H1 (cell line): ENCODE measurements around the gene PLA2G4D. TPM values are rescaled to one million over a fixed set of nuclear protein-coding genes. Genes with fewer than 3 reads are reported as not detected.

Experiments
- CTCF ChIA-PET: fragments of 300-600 bp; sonication (Branson Sonifier 250); formaldehyde crosslinking; loops from one replicate; lab custom pipeline; 2021; ENCODE audit not compliant: partially characterized antibody; lab: Charles Lee
- POLR2A ChIA-PET: fragments of 300-600 bp; sonication (Branson Sonifier 250); formaldehyde crosslinking; loops from one replicate; lab custom pipeline; 2021; ENCODE audit warnings: inconsistent platforms; ENCODE audit not compliant: partially characterized antibody; lab: Charles Lee
- DNase-seq, 2 experiments: peaks; one replicate each; pipeline versions ENCODE4 v3.0.0 to v3.0.0-alpha.2; 2010 to 2022; ENCODE audit warnings: low spot score in 2 of 2, low read depth in 1 of 2, mixed read lengths in 1 of 2
- FAIRE-seq: peaks from 2 replicates; lab custom pipeline; 2011; peaks lifted over from hg19 to GRCh38; lab: Jason Lieb, UNC
- H2AFZ ChIP-seq: 2 replicates; pipeline ENCODE4 v1.8.1; 2012; ENCODE audit warnings: low read length, inconsistent platforms
- H2AK5ac ChIP-seq: 2 replicates; pipeline ENCODE4 v1.6.1; 2013; ENCODE audit warnings: low read depth, low read length
- H2BK120ac ChIP-seq: replicated peaks from 2 replicates; pipeline ENCODE3; 2013; ENCODE audit warnings: low read depth, low read length, inconsistent platforms
- H2BK12ac ChIP-seq: 2 replicates; pipeline ENCODE4 v1.6.1; 2013; ENCODE audit warnings: low read depth, low read length
- H2BK15ac ChIP-seq: 2 replicates; pipeline ENCODE4 v1.6.1; 2013; ENCODE audit warnings: low read length
- H2BK20ac ChIP-seq: 2 replicates; pipeline ENCODE4 v1.6.1; 2013; ENCODE audit warnings: low read length
- H2BK5ac ChIP-seq: 2 replicates; pipeline ENCODE4 v1.6.1; 2013; ENCODE audit warnings: low read depth, low read length
- H3K14ac ChIP-seq: 2 replicates; pipeline ENCODE4 v1.6.1; 2013; ENCODE audit warnings: inconsistent platforms; ENCODE audit not compliant: insufficient read length
- H3K18ac ChIP-seq: 2 replicates; pipeline ENCODE4 v1.6.1; 2013; ENCODE audit warnings: low read length; ENCODE audit errors: extremely low read depth
- H3K23ac ChIP-seq: 2 replicates; pipeline ENCODE4 v1.6.1; 2013; ENCODE audit warnings: inconsistent platforms; ENCODE audit not compliant: insufficient read length
- H3K23me2 ChIP-seq: 2 replicates; pipeline ENCODE4 v1.6.1; 2013; ENCODE audit warnings: low read depth, low read length
- H3K27ac ChIP-seq: 2 replicates; pipeline ENCODE4 v1.6.1; 2011; ENCODE audit warnings: low read depth, low read length, inconsistent platforms
- H3K27me3 ChIP-seq, 4 experiments: replicated peaks in 1 of 4; 1 replicate in 1 of 4; 2 replicates in 3 of 4; pipeline versions ENCODE4 v1.6.1 to v1.8.1; 2011 to 2013; ENCODE audit warnings: low read length in 3 of 4, mild to moderate bottlenecking in 3 of 4, inconsistent platforms in 2 of 4, mixed read lengths in 2 of 4, moderate library complexity in 1 of 4; ENCODE audit not compliant: control insufficient read depth in 3 of 4, insufficient read depth in 3 of 4; ENCODE audit errors: extremely low read depth in 1 of 4
- H3K36me3 ChIP-seq, 4 experiments: 2 replicates each; pipeline versions ENCODE4 v1.6.1 to v1.8.1; 2011 to 2013; ENCODE audit warnings: mild to moderate bottlenecking in 4 of 4, low read length in 3 of 4, moderate library complexity in 2 of 4, control low read depth in 1 of 4, inconsistent platforms in 1 of 4; ENCODE audit not compliant: insufficient read depth in 4 of 4, control insufficient read depth in 2 of 4
- H3K4ac ChIP-seq: replicated peaks from 2 replicates; pipeline ENCODE3; 2013; ENCODE audit warnings: low read length, low read depth, mixed read lengths, inconsistent platforms; ENCODE audit not compliant: insufficient read length
- H3K4me1 ChIP-seq, 4 experiments: replicated peaks in 1 of 4; 1 replicate in 1 of 4; 2 replicates in 3 of 4; pipeline versions ENCODE4 v1.6.1 to v1.8.1; 2011 to 2013; ENCODE audit warnings: low read length in 3 of 4, inconsistent platforms in 2 of 4, mixed read lengths in 1 of 4; ENCODE audit not compliant: insufficient read depth in 4 of 4, control insufficient read depth in 3 of 4
- H3K4me2 ChIP-seq, 2 experiments: 2 replicates each; pipeline versions ENCODE4 v1.6.1 to v1.8.1; 2011 to 2013; ENCODE audit warnings: low read depth in 2 of 2, low read length in 2 of 2, control low read depth in 1 of 2, inconsistent platforms in 1 of 2, mild to moderate bottlenecking in 1 of 2; ENCODE audit not compliant: insufficient read depth in 1 of 2
- H3K4me3 ChIP-seq, 4 experiments: fragments of 200-600, 300-600 bp in 1 of 4; sonication (generic), shearing (Covaris generic), sonication (Bioruptor Twin) in 1 of 4; 2 replicates each; pipeline versions ENCODE4 v1.5.1 to v1.8.1; 2011 to 2016; ENCODE audit warnings: low read length in 4 of 4, low read depth in 3 of 4, control low read depth in 2 of 4, inconsistent platforms in 2 of 4, mild to moderate bottlenecking in 2 of 4, mixed read lengths in 1 of 4, moderate library complexity in 1 of 4; ENCODE audit not compliant: insufficient read depth in 2 of 4; ENCODE audit errors: extremely low read depth in 1 of 4
- H3K56ac ChIP-seq: replicated peaks from 2 replicates; pipeline ENCODE3; 2013; ENCODE audit warnings: low read depth, mild to moderate bottlenecking, mixed read lengths, low read length, inconsistent platforms; ENCODE audit not compliant: insufficient read length
- H3K79me1 ChIP-seq: 2 replicates; pipeline ENCODE4 v1.6.1; 2013; ENCODE audit warnings: low read depth, low read length, control low read depth
- H3K79me2 ChIP-seq, 2 experiments: 2 replicates each; pipeline versions ENCODE4 v1.6.1 to v1.8.1; 2012 to 2013; ENCODE audit warnings: low read length in 2 of 2, mild to moderate bottlenecking in 2 of 2, inconsistent platforms in 1 of 2; ENCODE audit not compliant: insufficient read depth in 2 of 2, control insufficient read depth in 1 of 2
- H3K9ac ChIP-seq, 4 experiments: replicated peaks in 1 of 4; 1 replicate in 1 of 4; 2 replicates in 3 of 4; pipeline versions ENCODE4 v1.6.1 to v1.8.1; 2011 to 2013; ENCODE audit warnings: low read depth in 3 of 4, low read length in 3 of 4, control low read depth in 2 of 4, mild to moderate bottlenecking in 2 of 4, moderate library complexity in 2 of 4, inconsistent platforms in 1 of 4; ENCODE audit errors: extremely low read depth in 1 of 4
- H3K9me3 ChIP-seq, 2 experiments: 2 replicates each; pipeline versions ENCODE4 v1.6.1 to v1.8.1; 2012 to 2013; ENCODE audit warnings: mild to moderate bottlenecking in 2 of 2, moderate library complexity in 2 of 2, control low read depth in 1 of 2, inconsistent platforms in 1 of 2, low read depth in 1 of 2, low read length in 1 of 2, mixed read lengths in 1 of 2; ENCODE audit not compliant: insufficient read depth in 2 of 2
- H4K20me1 ChIP-seq, 2 experiments: replicated peaks in 1 of 2; 2 replicates each; pipeline versions ENCODE3 to v1.8.1; 2011 to 2013; ENCODE audit warnings: inconsistent platforms in 2 of 2, low read length in 2 of 2, mild to moderate bottlenecking in 1 of 2; ENCODE audit not compliant: insufficient read depth in 2 of 2, control insufficient read depth in 1 of 2
- H4K5ac ChIP-seq: 2 replicates; pipeline ENCODE4 v1.6.1; 2013; ENCODE audit warnings: low read length, low read depth, mixed read lengths, inconsistent platforms; ENCODE audit not compliant: insufficient read length
- H4K8ac ChIP-seq: 2 replicates; pipeline ENCODE4 v1.8.0; 2013; ENCODE audit warnings: mild to moderate bottlenecking, moderate library complexity, low read length, inconsistent platforms; ENCODE audit not compliant: insufficient read depth; ENCODE audit errors: extremely low read depth
- H4K91ac ChIP-seq: replicated peaks from 2 replicates; pipeline ENCODE3; 2013; ENCODE audit warnings: low read length, mixed read lengths, inconsistent platforms; ENCODE audit not compliant: insufficient read length
- CTCF ChIP-seq, 3 experiments: IDR thresholded peaks; 1 replicate in 2 of 3; 2 replicates in 1 of 3; pipeline versions ENCODE4 v1.5.1 to v1.6.1; 2011; ENCODE audit warnings: low read length in 3 of 3, mild to moderate bottlenecking in 3 of 3, inconsistent platforms in 2 of 3, low read depth in 1 of 3, moderate library complexity in 1 of 3; ENCODE audit not compliant: insufficient read depth in 1 of 3; ENCODE audit errors: control extremely low read depth in 1 of 3
- FOSL1 ChIP-seq: IDR thresholded peaks from 2 replicates; pipeline ENCODE4 v1.6.1; 2011; ENCODE audit warnings: mild to moderate bottlenecking, low read depth, low read length, moderate library complexity; ENCODE audit not compliant: insufficient read depth
- NANOG ChIP-seq: IDR thresholded peaks from 2 replicates; pipeline ENCODE4 v1.6.1; 2011; ENCODE audit warnings: low read length, low read depth, mild to moderate bottlenecking, inconsistent platforms; ENCODE audit not compliant: insufficient read depth, poor library complexity, severe bottlenecking
- NRF1 ChIP-seq: IDR thresholded peaks from 2 replicates; pipeline ENCODE4 v1.6.1; 2011; ENCODE audit warnings: mild to moderate bottlenecking, low read depth, low read length, improper control_type of control experiment
- RBBP5 ChIP-seq: IDR thresholded peaks from 2 replicates; pipeline ENCODE4 v1.7.1; 2012; ENCODE audit warnings: low read depth, mild to moderate bottlenecking, inconsistent platforms, low read length, moderate library complexity, borderline replicate concordance
- SIN3A ChIP-seq, 2 experiments: IDR thresholded peaks in 1 of 2; conservative IDR thresholded peaks in 1 of 2; 2 replicates each; pipeline ENCODE4 v1.6.1; 2011 to 2012; ENCODE audit warnings: low read length in 2 of 2, improper control_type of control experiment in 1 of 2, low read depth in 1 of 2, mild to moderate bottlenecking in 1 of 2
- SP4 ChIP-seq: IDR thresholded peaks from 2 replicates; pipeline ENCODE4 v1.6.1; 2012; ENCODE audit warnings: low read length, inconsistent platforms
- TCF12 ChIP-seq: IDR thresholded peaks from 2 replicates; pipeline ENCODE4 v1.6.1; 2011; ENCODE audit warnings: low read depth, mild to moderate bottlenecking, low read length
- WGBS, 2 experiments: shearing (Covaris generic) in 1 of 2; methylation state at CpG; one replicate each; pipeline versions ENCODE4 v1.1.6 to v1.1.7; 2013 to 2015; ENCODE audit warnings: low lambda C conversion rate in 2 of 2, mixed read lengths in 2 of 2, inconsistent platforms in 1 of 2, low coverage in 1 of 2, missing lambda C conversion rate in 1 of 2; ENCODE audit not compliant: insufficient replicate concordance in 2 of 2, insufficient coverage in 1 of 2, insufficient read length in 1 of 2; ENCODE audit errors: extremely low coverage in 1 of 2, missing lambda C conversion rate in 1 of 2; 5-methylcytosine and 5-hydroxymethylcytosine counted together
- polyA plus RNA-seq, 7 experiments: library from polyadenylated mRNA; depleted of rRNA in 3 of 7; stranded (reverse) in 5 of 7; unstranded in 2 of 7; fragments of >200 nt in 5 of 7; fragments of 200-250 nt in 2 of 7; gene quantifications; 1 replicate in 5 of 7; 2 replicates in 1 of 7; 4 replicates in 1 of 7; pipeline versions ENCODE4 v1.2.1 to v1.2.3, GENCODE V29; 2011 to 2013; ENCODE audit warnings: missing spikeins in 2 of 7, mixed read lengths in 2 of 7
- total RNA-seq: library from RNA; stranded (reverse); fragmentation: NEBNext Ultra II Directional; extraction: Animal tissue kit (Norgen Biotek cat#: 25700); gene quantifications from 2 replicates; pipeline ENCODE4 v1.2.1, GENCODE V29; 2021

The PLA2G4D gene
- total and polyA plus RNA-seq, 2 of the 8 experiments (the other 6 are each of a cell fraction or from before 2014, with no cell fraction given): 0.07 to 0.18 TPM

DNA sequence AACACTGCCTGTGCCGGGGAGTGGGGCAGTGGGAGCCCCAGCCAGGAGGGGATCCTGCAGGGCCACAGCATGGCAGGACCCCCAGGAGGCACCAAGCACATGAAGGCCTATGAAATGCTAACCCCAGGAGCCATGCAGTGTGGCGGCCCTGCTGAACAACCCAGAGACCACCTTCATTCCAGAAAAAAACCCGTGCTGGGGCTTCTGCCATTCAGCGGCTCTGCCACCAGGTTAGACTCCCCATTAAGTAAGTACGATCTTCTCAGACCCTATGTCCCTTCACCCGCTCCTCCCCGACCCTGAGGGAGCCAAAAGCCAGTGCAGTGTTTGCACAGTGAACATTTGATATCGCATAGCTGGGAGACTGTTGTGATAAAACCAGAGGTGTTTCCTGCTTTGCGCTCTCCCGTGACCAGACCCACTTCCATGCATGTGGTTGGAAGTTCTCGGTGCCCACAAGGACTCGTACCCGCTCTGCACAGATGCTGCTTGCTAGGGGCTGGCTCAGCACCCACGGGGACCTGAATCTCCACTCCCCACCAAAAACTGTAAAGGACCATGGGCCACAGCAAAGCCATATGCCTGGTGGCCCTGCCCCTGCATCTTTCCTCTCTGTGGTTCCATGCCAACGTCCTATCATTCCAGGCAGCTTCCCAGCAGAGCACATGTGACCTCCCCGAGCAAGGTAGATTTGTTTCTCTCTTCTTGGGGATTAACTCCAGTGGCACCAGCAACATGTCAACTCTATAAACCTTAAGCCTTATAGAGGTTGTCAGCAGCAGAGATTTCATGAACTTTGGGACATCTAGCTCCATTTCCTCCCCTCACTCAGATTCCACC lies 5.3 kb downstream of the PLA2G4D start:
- no peak overlapping the region for H3K4me2 ChIP-seq
- H3K79me2 ChIP-seq: no peaks in the 10 kb centered on the region
- H3K23ac ChIP-seq: no peak overlapping the region
- no peaks in the 10 kb centered on the region for H3K27me3 ChIP-seq
- H2BK120ac ChIP-seq: no peak overlapping the region
- no peaks in the 10 kb centered on the region for H3K79me1 ChIP-seq
- H3K9me3 ChIP-seq: no peaks in the 10 kb centered on the region
- H3K27ac ChIP-seq: no peak overlapping the region
- no peaks in the 10 kb centered on the region; the same call in 1 of the 2 replicates for H3K23me2 ChIP-seq
- no peak overlapping the region for H3K56ac ChIP-seq
- H3K4ac ChIP-seq: no peak overlapping the region
- no peak overlapping the region for H2BK15ac ChIP-seq
- no peaks in the 10 kb centered on the region; a peak in 1 of 8 replicates for H3K36me3 ChIP-seq
- no peak for DNase-seq
- ChIA-PET POLR2A (interaction anchor here (1.2 kb wide), 1 partner anchor 47 kb away, joined by 5 read pairs; no protein-coding TSS in a partner anchor), CTCF (interaction anchor here (0.9 to 14.0 kb wide), 5 partner anchors 6 to 101 kb away, joined by 3 to 425 read pairs (median 63); partner anchors contain the start of gene PLA2G4F)
- no peak overlapping the region; the same call in 1 of the 2 replicates for H2BK12ac ChIP-seq
- no peak overlapping the region for H3K18ac ChIP-seq
- no peak overlapping the region for H2BK20ac ChIP-seq
- no peak overlapping the region for H3K9ac ChIP-seq
- no peak overlapping the region for H4K8ac ChIP-seq
- H3K14ac ChIP-seq: no peak overlapping the region
- 83% methylated on average over 16 of the region's 16 CpGs; no CpG with 5 or more reads in 1 of the 2 experiments for WGBS, 2 experiments
- peak overlapping the region; percentile 34; the same call in 1 of the 2 replicates for H2AFZ ChIP-seq
- H4K20me1 ChIP-seq: no peaks in the 10 kb centered on the region
- H4K5ac ChIP-seq: no peak overlapping the region
- no peak overlapping the region for H2AK5ac ChIP-seq
- H3K4me1 ChIP-seq: peaks cover 0 to 13% (median 5%) of the 10 kb centered on the region in 4 experiments; a peak in 5 of 7 replicates
- no peak overlapping the region for H3K4me3 ChIP-seq
- H4K91ac ChIP-seq: no peak overlapping the region
- no peak overlapping the region for H2BK5ac ChIP-seq
- no peak for FAIRE-seq
- TF ChIP-seq NANOG (no peak), NRF1 (no peak), RBBP5 (no peak), TCF12 (no peak), CTCF (IDR thresholded peaks at IDR 0.05; ENCODE audit: control extremely low read depth in 1 of 3, insufficient read depth in 1 of 3, low read depth in 1 of 3, low read length in 3 of 3) (no peak), FOSL1 (no peak), SP4 (no peak), SIN3A (conservative IDR thresholded peaks at IDR 0.05 in 1 of 2, IDR thresholded peaks at IDR 0.05 in 1 of 2; ENCODE audit: low read depth in 1 of 2, low read length in 2 of 2) (no peak)
